H9 (cell line): ENCODE data around the gene DAPP1. TPM values are rescaled to one million over a fixed set of nuclear protein-coding genes. Genes with fewer than 3 reads are reported as not detected.

Experiments
- DNase-seq: peaks from one replicate; pipeline ENCODE4 v3.0.0-alpha.2; 2017
- H2AFZ ChIP-seq: one replicate; pipeline ENCODE4 v1.6.1; 2013; ENCODE audit warnings: mild to moderate bottlenecking, low read length, control low read depth, moderate library complexity
- H2AK5ac ChIP-seq: 2 replicates; pipeline ENCODE4 v1.6.1; 2013; ENCODE audit warnings: low read length, control low read depth, mixed read lengths; ENCODE audit not compliant: insufficient read length
- H2BK120ac ChIP-seq: one replicate; pipeline ENCODE4 v1.6.1; 2013; ENCODE audit warnings: low read depth, mild to moderate bottlenecking, low read length, control low read depth, inconsistent platforms; ENCODE audit not compliant: poor library complexity, severe bottlenecking
- H2BK12ac ChIP-seq: 2 replicates; pipeline ENCODE4 v1.6.1; 2013; ENCODE audit warnings: low read length, control low read depth, mixed read lengths, low read depth; ENCODE audit not compliant: insufficient read length
- H2BK15ac ChIP-seq: 2 replicates; pipeline ENCODE4 v1.6.1; 2013; ENCODE audit warnings: low read depth, low read length, control low read depth
- H2BK20ac ChIP-seq: one replicate; pipeline ENCODE4 v1.6.1; 2013; ENCODE audit warnings: low read depth, mild to moderate bottlenecking, low read length, control low read depth, inconsistent platforms; ENCODE audit not compliant: poor library complexity, severe bottlenecking
- H2BK5ac ChIP-seq: 2 replicates; pipeline ENCODE4 v1.6.1; 2013; ENCODE audit warnings: low read length, control low read depth, mixed read lengths; ENCODE audit not compliant: insufficient read length
- H3K14ac ChIP-seq: 2 replicates; pipeline ENCODE4 v1.6.1; 2013; ENCODE audit warnings: low read length, control low read depth; ENCODE audit not compliant: insufficient read depth
- H3K18ac ChIP-seq: 2 replicates; pipeline ENCODE4 v1.6.1; 2013; ENCODE audit warnings: low read depth, mild to moderate bottlenecking, mixed read lengths, low read length, control low read depth; ENCODE audit not compliant: insufficient read length
- H3K23ac ChIP-seq: 2 replicates; pipeline ENCODE4 v1.6.1; 2013; ENCODE audit warnings: low read length, control low read depth, mixed read lengths, low read depth; ENCODE audit not compliant: insufficient read length
- H3K23me2 ChIP-seq: 2 replicates; pipeline ENCODE4 v1.6.1; 2013; ENCODE audit warnings: low read depth, mild to moderate bottlenecking, mixed read lengths, low read length, control low read depth; ENCODE audit not compliant: insufficient read length, poor library complexity, severe bottlenecking
- H3K27ac ChIP-seq: 2 replicates; pipeline ENCODE4 v1.5.1; 2013; ENCODE audit warnings: low read length, control low read depth, mixed read lengths, low read depth; ENCODE audit not compliant: insufficient read length
- H3K27me3 ChIP-seq: 2 replicates; pipeline ENCODE4 v1.6.1; 2013; ENCODE audit warnings: low read length, control low read depth, inconsistent platforms; ENCODE audit not compliant: insufficient read depth
- H3K4ac ChIP-seq: 2 replicates; pipeline ENCODE4 v1.6.1; 2013; ENCODE audit warnings: low read depth, mild to moderate bottlenecking, control low read depth, inconsistent platforms, low read length, moderate library complexity
- H3K4me1 ChIP-seq: 2 replicates; pipeline ENCODE4 v1.6.1; 2013; ENCODE audit warnings: low read length, control low read depth, inconsistent platforms; ENCODE audit not compliant: insufficient read depth
- H3K4me2 ChIP-seq: 2 replicates; pipeline ENCODE4 v1.6.1; 2013; ENCODE audit warnings: low read length, control low read depth, mixed read lengths; ENCODE audit not compliant: insufficient read length, insufficient read depth
- H3K56ac ChIP-seq: 2 replicates; pipeline ENCODE4 v1.6.1; 2013; ENCODE audit warnings: low read depth, mild to moderate bottlenecking, mixed read lengths, low read length, control low read depth; ENCODE audit not compliant: insufficient read length
- H3K79me1 ChIP-seq: 2 replicates; pipeline ENCODE4 v1.6.1; 2013; ENCODE audit warnings: low read depth, mild to moderate bottlenecking, moderate library complexity, low read length, control low read depth, inconsistent platforms; ENCODE audit not compliant: insufficient read depth, poor library complexity, severe bottlenecking
- H3K79me2 ChIP-seq: 2 replicates; pipeline ENCODE4 v1.6.1; 2013; ENCODE audit warnings: low read length, control low read depth, inconsistent platforms; ENCODE audit not compliant: insufficient read depth
- H3K9ac ChIP-seq: 2 replicates; pipeline ENCODE4 v1.6.1; 2013; ENCODE audit warnings: low read length, control low read depth, mixed read lengths; ENCODE audit not compliant: insufficient read length; ENCODE audit errors: extremely low read depth
- H3K9me3 ChIP-seq: one replicate; pipeline ENCODE4 v1.6.1; 2013; ENCODE audit warnings: low read depth, low read length, inconsistent platforms; ENCODE audit not compliant: control insufficient read depth
- H3T11ph ChIP-seq: one replicate; pipeline ENCODE4 v1.6.1; 2013; ENCODE audit warnings: mild to moderate bottlenecking, low read length, control low read depth, inconsistent platforms
- H4K20me1 ChIP-seq: one replicate; pipeline ENCODE4 v1.6.1; 2013; ENCODE audit not compliant: control insufficient read depth, insufficient read length, insufficient read depth
- H4K5ac ChIP-seq: 2 replicates; pipeline ENCODE4 v1.6.1; 2013; ENCODE audit warnings: low read depth, mild to moderate bottlenecking, mixed read lengths, low read length, control low read depth; ENCODE audit not compliant: insufficient read length
- H4K8ac ChIP-seq: replicated peaks from 2 replicates; pipeline ENCODE4 v1.6.1; 2013; ENCODE audit warnings: low read length, control low read depth, mixed read lengths, low read depth; ENCODE audit not compliant: insufficient read length
- H4K91ac ChIP-seq: 2 replicates; pipeline ENCODE4 v1.6.1; 2013; ENCODE audit warnings: low read depth, mild to moderate bottlenecking, moderate library complexity, mixed read lengths, low read length, control low read depth; ENCODE audit not compliant: insufficient read length
- H3K27ac Mint-ChIP-seq, 3 experiments: 2 replicates in 2 of 3; 3 replicates in 1 of 3; pipeline ENCODE4 v1.8.0; 2020 to 2021; ENCODE audit warnings: mixed read lengths in 3 of 3, mild to moderate bottlenecking in 1 of 3, moderate library complexity in 1 of 3
- H3K27me3 Mint-ChIP-seq: 2 replicates; pipeline ENCODE4 v1.8.0; 2021; ENCODE audit warnings: low read depth, mild to moderate bottlenecking, moderate library complexity, mixed read lengths
- H3K36me3 Mint-ChIP-seq, 3 experiments: 2 replicates in 2 of 3; 3 replicates in 1 of 3; pipeline ENCODE4 v1.8.0; 2020 to 2021; ENCODE audit warnings: low read depth in 3 of 3, mixed read lengths in 3 of 3; ENCODE audit not compliant: insufficient read depth in 1 of 3
- H3K4me1 Mint-ChIP-seq, 2 experiments: 2 replicates each; pipeline ENCODE4 v1.8.0; 2020; ENCODE audit warnings: mixed read lengths in 2 of 2
- H3K4me3 Mint-ChIP-seq, 2 experiments: 2 replicates in 1 of 2; 3 replicates in 1 of 2; pipeline ENCODE4 v1.8.0; 2020 to 2021; ENCODE audit warnings: mild to moderate bottlenecking in 2 of 2, mixed read lengths in 2 of 2, moderate library complexity in 1 of 2
- H3K9me3 Mint-ChIP-seq, 2 experiments: 2 replicates in 1 of 2; 3 replicates in 1 of 2; pipeline ENCODE4 v1.8.0; 2020; ENCODE audit warnings: mild to moderate bottlenecking in 2 of 2, mixed read lengths in 2 of 2, moderate library complexity in 1 of 2
- WGBS: extraction: QIAGEN DNeasy Blood & Tissue Kit; methylation state at CpG from one replicate; pipeline ENCODE4 v1.1.7; 2013; ENCODE audit warnings: missing lambda C conversion rate, low lambda C conversion rate, mixed read lengths; ENCODE audit not compliant: insufficient read length; ENCODE audit errors: extremely low coverage; 5-methylcytosine and 5-hydroxymethylcytosine counted together
- total RNA-seq: library from RNA; stranded (reverse); gene quantifications from 2 replicates; pipeline ENCODE4 v1.2.1, GENCODE V29; 2021
- TF ChIP-seq, protein P1 (sequence below): fragments of 200-600 bp; sonication (generic); conservative IDR thresholded peaks from 3 replicates; pipeline ENCODE4 v1.8.0; 2021; ENCODE audit warnings: antibody characterized with exemption, mild to moderate bottlenecking

The DAPP1 gene
- total RNA-seq, 1 experiment from 2014 or later: not detected

DNA sequence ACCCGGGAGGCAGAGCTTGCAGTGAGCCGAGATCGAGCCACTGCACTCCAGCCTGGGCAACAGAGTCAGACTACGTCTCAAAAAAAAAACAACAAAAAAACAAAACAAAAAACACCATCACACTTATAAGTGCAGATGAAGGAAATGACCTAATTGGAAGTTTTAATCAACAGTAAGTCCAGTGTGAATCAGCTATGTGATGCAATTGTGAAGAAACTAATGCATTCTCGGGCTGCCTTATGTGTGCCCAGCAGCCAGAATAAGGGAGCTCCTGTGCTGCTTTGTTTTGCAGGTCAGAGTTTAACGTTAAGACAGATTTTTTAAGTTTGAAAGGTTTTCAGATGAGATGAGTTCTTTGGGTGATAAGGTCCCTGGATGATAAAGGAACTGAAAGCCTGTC lies 10.8 kb downstream of the DAPP1 start:
- no peaks in the 10 kb centered on the region for H3K27me3 ChIP-seq
- no peak overlapping the region for H3K9ac ChIP-seq
- no peak for DNase-seq
- Mint-ChIP-seq H3K36me3 (no peaks in the 10 kb centered on the region), H3K27ac (no peak overlapping the region), H3K4me1 (0 out of 4 replicates have a peak, but pooled peaks cover 0 to 2% of the 10 kb centered on the region in 2 experiments), H3K4me3 (no peak overlapping the region), H3K27me3 (no peaks in the 10 kb centered on the region), H3K9me3 (no peaks in the 10 kb centered on the region)
- no peak overlapping the region for H4K8ac ChIP-seq
- WGBS: no CpG with 5 or more reads among the region's 6 CpGs
- no peaks in the 10 kb centered on the region for H3K23me2 ChIP-seq
- no peak overlapping the region for H4K5ac ChIP-seq
- no peak overlapping the region for H2BK20ac ChIP-seq
- H2AFZ ChIP-seq: no peak overlapping the region
- no peaks in the 10 kb centered on the region for H3K4me1 ChIP-seq
- H3K9me3 ChIP-seq: no peaks in the 10 kb centered on the region
- H4K91ac ChIP-seq: no peak overlapping the region
- no peak overlapping the region for H3K23ac ChIP-seq
- no peaks in the 10 kb centered on the region for H3K79me2 ChIP-seq
- H4K20me1 ChIP-seq: no peaks in the 10 kb centered on the region
- H2BK12ac ChIP-seq: no peak overlapping the region
- no peak overlapping the region for H3K27ac ChIP-seq
- H3T11ph ChIP-seq: no peak overlapping the region
- no peak overlapping the region for H2BK5ac ChIP-seq
- no peak overlapping the region for H2BK15ac ChIP-seq
- H2AK5ac ChIP-seq: no peak overlapping the region
- H3K18ac ChIP-seq: no peak overlapping the region
- H3K79me1 ChIP-seq: no peaks in the 10 kb centered on the region
- no peak overlapping the region for H2BK120ac ChIP-seq
- no peak overlapping the region for H3K56ac ChIP-seq
- H3K4ac ChIP-seq: no peak overlapping the region
- H3K14ac ChIP-seq: no peak overlapping the region
- TF ChIP-seq, protein P1, sequence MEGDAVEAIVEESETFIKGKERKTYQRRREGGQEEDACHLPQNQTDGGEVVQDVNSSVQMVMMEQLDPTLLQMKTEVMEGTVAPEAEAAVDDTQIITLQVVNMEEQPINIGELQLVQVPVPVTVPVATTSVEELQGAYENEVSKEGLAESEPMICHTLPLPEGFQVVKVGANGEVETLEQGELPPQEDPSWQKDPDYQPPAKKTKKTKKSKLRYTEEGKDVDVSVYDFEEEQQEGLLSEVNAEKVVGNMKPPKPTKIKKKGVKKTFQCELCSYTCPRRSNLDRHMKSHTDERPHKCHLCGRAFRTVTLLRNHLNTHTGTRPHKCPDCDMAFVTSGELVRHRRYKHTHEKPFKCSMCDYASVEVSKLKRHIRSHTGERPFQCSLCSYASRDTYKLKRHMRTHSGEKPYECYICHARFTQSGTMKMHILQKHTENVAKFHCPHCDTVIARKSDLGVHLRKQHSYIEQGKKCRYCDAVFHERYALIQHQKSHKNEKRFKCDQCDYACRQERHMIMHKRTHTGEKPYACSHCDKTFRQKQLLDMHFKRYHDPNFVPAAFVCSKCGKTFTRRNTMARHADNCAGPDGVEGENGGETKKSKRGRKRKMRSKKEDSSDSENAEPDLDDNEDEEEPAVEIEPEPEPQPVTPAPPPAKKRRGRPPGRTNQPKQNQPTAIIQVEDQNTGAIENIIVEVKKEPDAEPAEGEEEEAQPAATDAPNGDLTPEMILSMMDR: no peak
- H3K4me2 ChIP-seq: no peak overlapping the region
